ENCODE results near the gene CUX1. TPM values are rescaled to one million over a fixed set of nuclear protein-coding genes. Genes with fewer than 3 reads are reported as not detected.

The CUX1 gene
- total RNA-seq, 1 experiment from 2014 or later = 39.6 TPM

DNA sequence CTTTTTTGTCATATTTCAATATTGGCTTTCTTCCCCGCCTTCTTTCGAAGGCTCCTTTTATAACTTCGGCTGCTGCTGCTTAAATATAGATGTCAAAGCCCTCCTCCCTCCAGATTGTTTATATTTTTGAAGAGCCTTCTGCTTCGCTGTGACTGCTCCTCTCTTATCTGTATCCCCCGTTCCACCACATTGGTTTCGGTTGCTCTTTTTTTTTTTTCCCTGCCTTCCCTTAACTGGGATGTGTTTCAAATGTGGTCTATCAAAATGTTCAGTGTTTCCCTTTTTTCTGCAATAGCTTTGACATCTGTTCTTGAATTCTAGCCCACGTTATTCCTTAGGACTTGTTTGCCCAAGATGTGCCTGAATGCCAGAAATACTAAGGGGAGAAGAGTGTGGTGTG, 96.4 kb downstream of the CUX1 start:
- no peaks in the 10 kb centered on the region for H3K4me1 ChIP-seq (ENCODE audit: insufficient read depth, low read length)
- no peaks in the 10 kb centered on the region for H4K20me1 ChIP-seq (ENCODE audit: low read length)
- POLR2A ChIA-PET (ENCODE audit: unreplicated experiment) = no interaction called here
- H3K27ac ChIP-seq (ENCODE audit: low read length) = no peak overlapping the region
- no peaks in the 10 kb centered on the region for H3F3A ChIP-seq (ENCODE audit: low read length, unreplicated experiment)
- ATAC-seq = no peak
- TF ChIP-seq EZH2 (IDR thresholded peaks at IDR 0.05; ENCODE audit: low read length, unreplicated experiment) (no peak), EZH2phosphoT487 (IDR thresholded peaks at IDR 0.05; ENCODE audit: borderline replicate concordance, low read length) (no peak), CTCF (conservative IDR thresholded peaks at IDR 0.05; ENCODE audit: low read depth, low read length) (no peak)
- no peak for DNase-seq
- H3K27me3 ChIP-seq (ENCODE audit: low read length) = no peaks in the 10 kb centered on the region
- H3K9me2 ChIP-seq (replicated peaks; ENCODE audit: low read length) = no peaks in the 10 kb centered on the region
- no peaks in the 10 kb centered on the region; the same call in 1 of the 2 replicates for H3K36me3 ChIP-seq (ENCODE audit: low read depth, low read length)
- no peak overlapping the region for H3K9ac ChIP-seq (ENCODE audit: low read length)
- H3K9me3 ChIP-seq (ENCODE audit: low read length) = no peaks in the 10 kb centered on the region
- no peak overlapping the region for H3K4me2 ChIP-seq (ENCODE audit: low read length)
- H3K79me2 ChIP-seq (ENCODE audit: low read length) = peaks cover 28% of the 10 kb centered on the region
- BruUV-seq (replicated peaks) = no TSS peak
- CTCF ChIA-PET = interaction anchor here (0.6 kb wide), 1 partner anchor 213 kb away, joined by 3 read pairs; no protein-coding TSS in a partner anchor
- H3K4me3 ChIP-seq (ENCODE audit: low read length) = no peak overlapping the region
- intact Hi-C loops (cut with micrococcal nuclease) = no loop called here
- no peak overlapping the region for H2AFZ ChIP-seq (ENCODE audit: low read length)

DNA sequence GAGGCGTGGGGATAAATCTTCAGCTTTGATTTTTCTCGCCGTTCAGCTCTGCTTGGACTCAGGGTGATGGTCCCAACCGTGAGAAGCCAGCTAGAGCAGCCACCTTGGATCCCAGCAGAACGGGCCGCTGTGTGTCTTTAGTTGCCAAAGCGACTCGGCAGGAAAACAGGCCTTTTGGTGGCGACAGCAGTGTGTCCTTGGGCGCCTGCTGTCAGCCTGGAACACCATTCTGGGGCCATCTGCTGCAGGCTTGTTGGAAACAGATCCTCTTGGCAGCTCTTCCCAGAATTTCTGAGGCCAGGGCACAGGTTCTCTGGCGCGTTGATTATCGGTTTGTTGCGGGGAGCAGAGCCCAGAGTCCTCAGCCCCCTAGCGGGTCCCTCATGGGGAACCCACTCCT, 97.6 kb downstream of the CUX1 start:
- no peaks in the 10 kb centered on the region for H3K9me2 ChIP-seq (replicated peaks; ENCODE audit: low read length)
- H3F3A ChIP-seq (ENCODE audit: low read length, unreplicated experiment) = no peaks in the 10 kb centered on the region
- H3K27me3 ChIP-seq (ENCODE audit: low read length) = no peaks in the 10 kb centered on the region
- no peaks in the 10 kb centered on the region for H4K20me1 ChIP-seq (ENCODE audit: low read length)
- ChIA-PET CTCF (no interaction called here), POLR2A (ENCODE audit: unreplicated experiment) (no interaction called here)
- DNase-seq (no peak), ATAC-seq (no peak)
- no peak overlapping the region for H3K9ac ChIP-seq (ENCODE audit: low read length)
- H3K4me1 ChIP-seq (ENCODE audit: insufficient read depth, low read length) = no peaks in the 10 kb centered on the region
- no peaks in the 10 kb centered on the region for H3K9me3 ChIP-seq (ENCODE audit: low read length)
- no peaks in the 10 kb centered on the region; the same call in 1 of the 2 replicates for H3K36me3 ChIP-seq (ENCODE audit: low read depth, low read length)
- peaks cover 21% of the 10 kb centered on the region for H3K79me2 ChIP-seq (ENCODE audit: low read length)
- TF ChIP-seq CTCF (conservative IDR thresholded peaks at IDR 0.05; ENCODE audit: low read depth, low read length) (no peak), EZH2phosphoT487 (IDR thresholded peaks at IDR 0.05; ENCODE audit: borderline replicate concordance, low read length) (no peak), EZH2 (IDR thresholded peaks at IDR 0.05; ENCODE audit: low read length, unreplicated experiment) (no peak)
- no peak overlapping the region for H3K4me3 ChIP-seq (ENCODE audit: low read length)
- no peak overlapping the region for H2AFZ ChIP-seq (ENCODE audit: low read length)
- BruUV-seq (replicated peaks) = no TSS peak
- H3K4me2 ChIP-seq (ENCODE audit: low read length) = no peak overlapping the region
- H3K27ac ChIP-seq (ENCODE audit: low read length) = no peak overlapping the region
- intact Hi-C loops (cut with micrococcal nuclease) = no loop called here

- ChIA-PET CTCF (no interaction called here), POLR2A (ENCODE audit: unreplicated experiment) (no interaction called here)
- intact Hi-C loops (cut with micrococcal nuclease) = no loop called here
- DNase-seq (no peak), ATAC-seq (no peak)
- Histone ChIP-seq H3K79me2 (ENCODE audit: low read length) (peaks cover 24% of the 10 kb centered on the region), H3K9ac (ENCODE audit: low read length) (no peak overlapping the region), H3K9me2 (replicated peaks; ENCODE audit: low read length) (no peaks in the 10 kb centered on the region), H3F3A (ENCODE audit: low read length, unreplicated experiment) (no peaks in the 10 kb centered on the region), H3K4me3 (ENCODE audit: low read length) (no peak overlapping the region), H3K4me2 (ENCODE audit: low read length) (no peak overlapping the region), H3K4me1 (ENCODE audit: insufficient read depth, low read length) (no peaks in the 10 kb centered on the region), H4K20me1 (ENCODE audit: low read length) (no peaks in the 10 kb centered on the region), H3K27ac (ENCODE audit: low read length) (no peak overlapping the region), H3K9me3 (ENCODE audit: low read length) (no peaks in the 10 kb centered on the region), H3K36me3 (ENCODE audit: low read depth, low read length) (no peaks in the 10 kb centered on the region; the same call in 1 of the 2 replicates), H3K27me3 (ENCODE audit: low read length) (no peaks in the 10 kb centered on the region), H2AFZ (ENCODE audit: low read length) (no peak overlapping the region)
- TF ChIP-seq CTCF (conservative IDR thresholded peaks at IDR 0.05; ENCODE audit: low read depth, low read length) (no peak), EZH2 (IDR thresholded peaks at IDR 0.05; ENCODE audit: low read length, unreplicated experiment) (no peak), EZH2phosphoT487 (IDR thresholded peaks at IDR 0.05; ENCODE audit: borderline replicate concordance, low read length) (no peak)
- BruUV-seq (replicated peaks) = no TSS peak
Measured at GRCh38 chr7:101916041-101916800, 98.8 kb downstream of the CUX1 start.
